Adipocyte (in vitro differentiated cells): Measurements from ENCODE around the gene GNB2.

Experiments
- DNase-seq: peaks from one replicate; pipeline ENCODE4 v3.0.0-alpha.2; 2015; ENCODE audit warnings: low read depth
- H3K27me3 ChIP-seq: replicated peaks from 2 replicates; pipeline ENCODE4 v1.7.0; 2013; ENCODE audit warnings: mild to moderate bottlenecking, low read length, moderate library complexity; ENCODE audit not compliant: control insufficient read depth, insufficient read depth
- H3K36me3 ChIP-seq: 2 replicates; pipeline ENCODE4 v1.7.0; 2013; ENCODE audit warnings: low read length, mild to moderate bottlenecking, moderate library complexity; ENCODE audit not compliant: control insufficient read depth, insufficient read depth, severe bottlenecking
- H3K4me1 ChIP-seq: 2 replicates; pipeline ENCODE4 v1.7.0; 2013; ENCODE audit warnings: mild to moderate bottlenecking, low read length, moderate library complexity; ENCODE audit not compliant: control insufficient read depth, insufficient read depth
- H3K4me3 ChIP-seq: 2 replicates; pipeline ENCODE4 v1.7.0; 2013; ENCODE audit warnings: mild to moderate bottlenecking, low read length, moderate library complexity
- H3K9ac ChIP-seq: 2 replicates; pipeline ENCODE4 v1.7.0; 2013; ENCODE audit warnings: mild to moderate bottlenecking, low read length, moderate library complexity
- H3K9me3 ChIP-seq: 2 replicates; pipeline ENCODE4 v1.7.0; 2013; ENCODE audit warnings: mild to moderate bottlenecking, low read length, moderate library complexity; ENCODE audit not compliant: control insufficient read depth

Gene GNB2

GRCh38 chr7:100678291-100678984, 4.9 kb downstream of the GNB2 start:
- H3K9me3 ChIP-seq: no peaks in the 10 kb centered on the region
- H3K36me3 ChIP-seq: peaks cover 53% of the 10 kb centered on the region
- H3K27me3 ChIP-seq: no peaks in the 10 kb centered on the region
- no peak overlapping the region for H3K4me3 ChIP-seq
- DNase-seq: no peak
- H3K9ac ChIP-seq: no peak overlapping the region
- H3K4me1 ChIP-seq: peaks cover 28% of the 10 kb centered on the region

- Histone ChIP-seq H3K9me3 (no peaks in the 10 kb centered on the region), H3K4me3 (no peak overlapping the region), H3K4me1 (peaks cover 28% of the 10 kb centered on the region), H3K36me3 (peaks cover 59% of the 10 kb centered on the region), H3K9ac (peak overlapping the region; percentile 64), H3K27me3 (no peaks in the 10 kb centered on the region)
- no peak for DNase-seq
These were observed 5.8 kb downstream of the GNB2 start for GRCh38 chr7:100679129-100679926.

GRCh38 chr7:100679927-100680575, 6.5 kb downstream of the GNB2 start:
- peaks cover 66% of the 10 kb centered on the region for H3K36me3 ChIP-seq
- H3K4me3 ChIP-seq: no peak overlapping the region

GRCh38 chr7:100680576-100681271, 7.2 kb downstream of the GNB2 start:
- no peaks in the 10 kb centered on the region for H3K27me3 ChIP-seq
- DNase-seq: no peak
- H3K36me3 ChIP-seq: peaks cover 73% of the 10 kb centered on the region
- H3K4me3 ChIP-seq: no peak overlapping the region
- H3K9me3 ChIP-seq: no peaks in the 10 kb centered on the region
- peaks cover 28% of the 10 kb centered on the region for H3K4me1 ChIP-seq
- H3K9ac ChIP-seq: peak overlapping the region; percentile 31

More at GRCh38 chr7:100679927-100680575, 6.5 kb downstream of the GNB2 start:
- peaks cover 28% of the 10 kb centered on the region for H3K4me1 ChIP-seq
- peak overlapping the region; percentile 64 for H3K9ac ChIP-seq
- no peaks in the 10 kb centered on the region for H3K9me3 ChIP-seq
- H3K27me3 ChIP-seq: no peaks in the 10 kb centered on the region
- DNase-seq: no peak

GRCh38 chr7:100681491-100682227, 8.1 kb downstream of the GNB2 start:
- no peak overlapping the region for H3K4me3 ChIP-seq
- peaks cover 24% of the 10 kb centered on the region for H3K4me1 ChIP-seq
- peaks cover 76% of the 10 kb centered on the region for H3K36me3 ChIP-seq
- H3K9ac ChIP-seq: no peak overlapping the region
- DNase-seq: no peak
- H3K9me3 ChIP-seq: no peaks in the 10 kb centered on the region
- H3K27me3 ChIP-seq: no peaks in the 10 kb centered on the region

- H3K9me3 ChIP-seq: no peaks in the 10 kb centered on the region
- no peak overlapping the region for H3K4me3 ChIP-seq
- no peak for DNase-seq
- H3K36me3 ChIP-seq: peaks cover 76% of the 10 kb centered on the region
- H3K27me3 ChIP-seq: no peaks in the 10 kb centered on the region
- H3K4me1 ChIP-seq: peaks cover 23% of the 10 kb centered on the region
- H3K9ac ChIP-seq: no peak overlapping the region
These were observed 8.7 kb downstream of the GNB2 start for GRCh38 chr7:100682228-100682741.

- H3K9me3 ChIP-seq: no peaks in the 10 kb centered on the region
- H3K9ac ChIP-seq: no peak overlapping the region
- no peak overlapping the region for H3K4me3 ChIP-seq
- no peaks in the 10 kb centered on the region for H3K27me3 ChIP-seq
- H3K36me3 ChIP-seq: peaks cover 69% of the 10 kb centered on the region
- no peak for DNase-seq
- H3K4me1 ChIP-seq: peaks cover 27% of the 10 kb centered on the region
These were observed 9.6 kb downstream of the GNB2 start for GRCh38 chr7:100682991-100683658.

GRCh38 chr7:100683659-100684533, 10.4 kb downstream of the GNB2 start:
- Histone ChIP-seq H3K9me3 (no peaks in the 10 kb centered on the region), H3K36me3 (peaks cover 64% of the 10 kb centered on the region)

GRCh38 chr7:100684534-100685042, 11.0 kb downstream of the GNB2 start:
- Histone ChIP-seq H3K9ac (no peak overlapping the region), H3K27me3 (no peaks in the 10 kb centered on the region), H3K36me3 (peaks cover 59% of the 10 kb centered on the region), H3K9me3 (no peaks in the 10 kb centered on the region), H3K4me3 (no peak overlapping the region), H3K4me1 (peaks cover 23% of the 10 kb centered on the region)
- no peak for DNase-seq

More at GRCh38 chr7:100683659-100684533, 10.4 kb downstream of the GNB2 start:
- Histone ChIP-seq H3K9ac (no peak overlapping the region), H3K27me3 (no peaks in the 10 kb centered on the region), H3K4me3 (no peak overlapping the region), H3K4me1 (peaks cover 25% of the 10 kb centered on the region)
- no peak for DNase-seq
